ENCODE results near the gene CLDND2. TPM values are rescaled to one million over a fixed set of nuclear protein-coding genes. Genes with fewer than 3 reads are reported as not detected.

The CLDND2 gene
- total and polyA plus RNA-seq, 2 donors (not counting 1 experiment from before 2014, with no cell fraction given), result not detected

GRCh38 chr19:51330366-51330765 lies 38.4 kb downstream of the CLDND2 start:
- no peak for DNase-seq (ENCODE audit: low read depth in 2 of 2)
- no peaks in the 10 kb centered on the region for H3K79me2 ChIP-seq (ENCODE audit: control insufficient read depth, insufficient read depth, low read length)
- H3K9ac ChIP-seq (ENCODE audit: insufficient read depth, low read length), result no peak overlapping the region
- no peaks in the 10 kb centered on the region for H3K4me1 ChIP-seq (ENCODE audit: control insufficient read depth, extremely low read depth, insufficient read depth, low read length)
- no peaks in the 10 kb centered on the region for H3K9me3 ChIP-seq (ENCODE audit: control insufficient read depth, insufficient read depth, low read depth, low read length)
- TF ChIP-seq EZH2 (IDR thresholded peaks at IDR 0.05; ENCODE audit: low read length, missing control alignments) (no peak), CTCF (conservative IDR thresholded peaks at IDR 0.05 in 1 of 2, IDR thresholded peaks at IDR 0.05 in 1 of 2; ENCODE audit: low read depth in 1 of 2, low read length in 2 of 2) (no peak)
- H4K20me1 ChIP-seq (ENCODE audit: control insufficient read depth, extremely low read depth, insufficient read depth, low read length), result no peaks in the 10 kb centered on the region
- no peak overlapping the region for H2AFZ ChIP-seq (ENCODE audit: low read length)
- no peak overlapping the region for H3K4me2 ChIP-seq (ENCODE audit: extremely low read depth, insufficient read depth, low read length)
- no peak overlapping the region for H3K4me3 ChIP-seq (replicated peaks in 1 of 4; ENCODE audit: control extremely low read depth in 1 of 4, insufficient read depth in 1 of 4, low read depth in 3 of 4, low read length in 4 of 4)
- no peak overlapping the region for H3K27ac ChIP-seq (ENCODE audit: insufficient read depth, low read length)
- H3K36me3 ChIP-seq (ENCODE audit: control insufficient read depth, insufficient read depth, low read length), result no peaks in the 10 kb centered on the region
- H3K27me3 ChIP-seq (ENCODE audit: control insufficient read depth, insufficient read depth, low read length), result no peaks in the 10 kb centered on the region

GRCh38 chr19:51329411-51329810 lies 39.4 kb downstream of the CLDND2 start:
- DNase-seq (ENCODE audit: low read depth in 2 of 2), result no peak
- Histone ChIP-seq H4K20me1 (ENCODE audit: control insufficient read depth, extremely low read depth, insufficient read depth, low read length) (no peaks in the 10 kb centered on the region), H3K4me3 (replicated peaks in 1 of 4; ENCODE audit: control extremely low read depth in 1 of 4, insufficient read depth in 1 of 4, low read depth in 3 of 4, low read length in 4 of 4) (no peak overlapping the region), H3K27ac (ENCODE audit: insufficient read depth, low read length) (no peak overlapping the region), H3K4me1 (ENCODE audit: control insufficient read depth, extremely low read depth, insufficient read depth, low read length) (no peaks in the 10 kb centered on the region), H3K79me2 (ENCODE audit: control insufficient read depth, insufficient read depth, low read length) (no peaks in the 10 kb centered on the region), H3K36me3 (ENCODE audit: control insufficient read depth, insufficient read depth, low read length) (no peaks in the 10 kb centered on the region), H3K9ac (ENCODE audit: insufficient read depth, low read length) (no peak overlapping the region), H3K27me3 (ENCODE audit: control insufficient read depth, insufficient read depth, low read length) (no peaks in the 10 kb centered on the region), H2AFZ (ENCODE audit: low read length) (no peak overlapping the region), H3K9me3 (ENCODE audit: control insufficient read depth, insufficient read depth, low read depth, low read length) (no peaks in the 10 kb centered on the region), H3K4me2 (ENCODE audit: extremely low read depth, insufficient read depth, low read length) (no peak overlapping the region)
- TF ChIP-seq EZH2 (IDR thresholded peaks at IDR 0.05; ENCODE audit: low read length, missing control alignments) (no peak), CTCF (conservative IDR thresholded peaks at IDR 0.05 in 1 of 2, IDR thresholded peaks at IDR 0.05 in 1 of 2; ENCODE audit: low read depth in 1 of 2, low read length in 2 of 2) (no peak)

- H3K27ac ChIP-seq (ENCODE audit: insufficient read depth, low read length), result no peak overlapping the region
- no peaks in the 10 kb centered on the region for H3K79me2 ChIP-seq (ENCODE audit: control insufficient read depth, insufficient read depth, low read length)
- TF ChIP-seq EZH2 (IDR thresholded peaks at IDR 0.05; ENCODE audit: low read length, missing control alignments) (no peak), CTCF (conservative IDR thresholded peaks at IDR 0.05 in 1 of 2, IDR thresholded peaks at IDR 0.05 in 1 of 2; ENCODE audit: low read depth in 1 of 2, low read length in 2 of 2) (no peak)
- H3K36me3 ChIP-seq (ENCODE audit: control insufficient read depth, insufficient read depth, low read length), result no peaks in the 10 kb centered on the region
- no peaks in the 10 kb centered on the region for H3K4me1 ChIP-seq (ENCODE audit: control insufficient read depth, extremely low read depth, insufficient read depth, low read length)
- peak in 1 of 2 donors; percentile 41 for DNase-seq (ENCODE audit: low read depth in 2 of 2)
- H3K4me3 ChIP-seq (replicated peaks in 1 of 4; ENCODE audit: control extremely low read depth in 1 of 4, insufficient read depth in 1 of 4, low read depth in 3 of 4, low read length in 4 of 4), result peak overlapping the region in 1 of 4 experiments; percentile 45
- H3K9ac ChIP-seq (ENCODE audit: insufficient read depth, low read length), result no peak overlapping the region
- H3K9me3 ChIP-seq (ENCODE audit: control insufficient read depth, insufficient read depth, low read depth, low read length), result no peaks in the 10 kb centered on the region
- H3K4me2 ChIP-seq (ENCODE audit: extremely low read depth, insufficient read depth, low read length), result no peak overlapping the region
- no peaks in the 10 kb centered on the region for H4K20me1 ChIP-seq (ENCODE audit: control insufficient read depth, extremely low read depth, insufficient read depth, low read length)
- H3K27me3 ChIP-seq (ENCODE audit: control insufficient read depth, insufficient read depth, low read length), result no peaks in the 10 kb centered on the region
- H2AFZ ChIP-seq (ENCODE audit: low read length), result no peak overlapping the region
Measured at GRCh38 chr19:51327066-51328001, 41.5 kb downstream of the CLDND2 start.

Data from fibroblast of lung (primary cell).